SK-N-SH treated with all-trans-retinoic acid at 6 μM for 48 hours (cell line): Measurements from ENCODE around the gene NFAM1.

Experiments
- ATAC-seq: fragments of 200-7000 bp; cut with Tn5 transposase; 3 replicates; pipeline ENCODE4 v1.9.1; 2020; ENCODE audit warnings: mild to moderate bottlenecking, moderate library complexity
- ARNTL ChIP-seq: fragments of 450-650 bp; formaldehyde crosslinking; IDR thresholded peaks from 2 replicates; pipeline ENCODE4 v1.5.0; 2020; ENCODE audit warnings: low read depth, mild to moderate bottlenecking, moderate library complexity, borderline replicate concordance
- BACH2 ChIP-seq: fragments of 250-450 bp; sonication (Bioruptor Pico); IDR thresholded peaks from 2 replicates; pipeline ENCODE4 v1.9.0; 2021; ENCODE audit warnings: mild to moderate bottlenecking, borderline replicate concordance
- CREB5 ChIP-seq: fragments of 250-450 bp; sonication (Bioruptor Pico); IDR thresholded peaks from 2 replicates; pipeline ENCODE4 v1.5.1; 2020; ENCODE audit warnings: low read depth, mild to moderate bottlenecking, moderate library complexity
- CSDC2 ChIP-seq: fragments of 250-450 bp; sonication (Bioruptor Pico); IDR thresholded peaks from 2 replicates; pipeline ENCODE4 v1.5.0; 2020; ENCODE audit warnings: mild to moderate bottlenecking, moderate library complexity
- CSRNP3 ChIP-seq: fragments of 250-450 bp; sonication (Bioruptor Pico); IDR thresholded peaks from 2 replicates; pipeline ENCODE4 v1.5.1; 2021; ENCODE audit warnings: mild to moderate bottlenecking, moderate library complexity
- ESRRG ChIP-seq: fragments of 250-450 bp; sonication (Bioruptor Pico); IDR thresholded peaks from 2 replicates; pipeline ENCODE4 v1.6.1; 2021; ENCODE audit warnings: mild to moderate bottlenecking
- GLIS3 ChIP-seq: fragments of 250-450 bp; sonication (Bioruptor Pico); IDR thresholded peaks from 2 replicates; pipeline ENCODE4 v1.5.0; 2020; ENCODE audit warnings: mild to moderate bottlenecking, moderate library complexity
- ISL1 ChIP-seq: fragments of 250-450 bp; sonication (Bioruptor Pico); IDR thresholded peaks from 2 replicates; pipeline ENCODE4 v2.1.2; 2022; ENCODE audit warnings: mild to moderate bottlenecking, moderate library complexity
- OSR1 ChIP-seq: fragments of 250-450 bp; sonication (Bioruptor Pico); IDR thresholded peaks from 2 replicates; pipeline ENCODE4 v1.8.0; 2022; ENCODE audit warnings: moderate library complexity, mild to moderate bottlenecking, inconsistent platforms
- PPARA ChIP-seq: fragments of 250-450 bp; sonication (Bioruptor Pico); IDR thresholded peaks from 2 replicates; pipeline ENCODE4 v1.5.0; 2020; ENCODE audit warnings: mild to moderate bottlenecking, borderline replicate concordance
- RARB ChIP-seq: fragments of 250-450 bp; sonication (Bioruptor Pico); IDR thresholded peaks from 2 replicates; pipeline ENCODE4 v1.8.0; 2021; ENCODE audit warnings: mild to moderate bottlenecking, moderate library complexity
- SNAI2 ChIP-seq: fragments of 250-450 bp; sonication (Bioruptor Pico); IDR thresholded peaks from 2 replicates; pipeline ENCODE4 v1.5.0; 2020; ENCODE audit warnings: mild to moderate bottlenecking, moderate library complexity
- TCF4 ChIP-seq: fragments of 250-450 bp; sonication (Bioruptor Pico); IDR thresholded peaks from 2 replicates; pipeline ENCODE4 v1.8.0; 2021; ENCODE audit warnings: mild to moderate bottlenecking, moderate library complexity, borderline replicate concordance
- TOX ChIP-seq: fragments of 250-450 bp; sonication (Bioruptor Pico); IDR thresholded peaks from 2 replicates; pipeline ENCODE4 v1.8.0; 2021; ENCODE audit warnings: mild to moderate bottlenecking, moderate library complexity, borderline replicate concordance
- ZC3H10 ChIP-seq: fragments of 250-450 bp; sonication (Bioruptor Pico); IDR thresholded peaks from 2 replicates; pipeline ENCODE4 v1.5.1; 2021; ENCODE audit warnings: mild to moderate bottlenecking, moderate library complexity
- ZFP3 ChIP-seq: fragments of 250-450 bp; sonication (Bioruptor Pico); IDR thresholded peaks from 2 replicates; pipeline ENCODE4 v1.5.0; 2020; ENCODE audit warnings: mild to moderate bottlenecking, moderate library complexity
- ZFP30 ChIP-seq: fragments of 450-650 bp; formaldehyde crosslinking; IDR thresholded peaks from 2 replicates; pipeline ENCODE4 v1.5.0; 2022; ENCODE audit warnings: mild to moderate bottlenecking, moderate library complexity
- ZNF8 ChIP-seq: fragments of 450-650 bp; formaldehyde crosslinking; IDR thresholded peaks from 2 replicates; pipeline ENCODE4 v1.5.0; 2020; ENCODE audit warnings: mild to moderate bottlenecking, moderate library complexity
- TF ChIP-seq, protein P1 (sequence below): fragments of 250-450 bp; sonication (Bioruptor Pico); IDR thresholded peaks from 2 replicates; pipeline ENCODE4 v1.8.0; 2020; ENCODE audit warnings: mild to moderate bottlenecking, moderate library complexity, borderline replicate concordance
- TF ChIP-seq, protein P2 (sequence below): fragments of 250-450 bp; sonication (Bioruptor Pico); IDR thresholded peaks from 2 replicates; pipeline ENCODE4 v1.8.0; 2021; ENCODE audit warnings: low read depth, mild to moderate bottlenecking, moderate library complexity, borderline replicate concordance
- TF ChIP-seq, protein P3 (sequence below): fragments of 250-450 bp; sonication (Bioruptor Pico); IDR thresholded peaks from 2 replicates; pipeline ENCODE4 v1.5.0; 2020; ENCODE audit warnings: mild to moderate bottlenecking, moderate library complexity

Gene NFAM1

DNA sequence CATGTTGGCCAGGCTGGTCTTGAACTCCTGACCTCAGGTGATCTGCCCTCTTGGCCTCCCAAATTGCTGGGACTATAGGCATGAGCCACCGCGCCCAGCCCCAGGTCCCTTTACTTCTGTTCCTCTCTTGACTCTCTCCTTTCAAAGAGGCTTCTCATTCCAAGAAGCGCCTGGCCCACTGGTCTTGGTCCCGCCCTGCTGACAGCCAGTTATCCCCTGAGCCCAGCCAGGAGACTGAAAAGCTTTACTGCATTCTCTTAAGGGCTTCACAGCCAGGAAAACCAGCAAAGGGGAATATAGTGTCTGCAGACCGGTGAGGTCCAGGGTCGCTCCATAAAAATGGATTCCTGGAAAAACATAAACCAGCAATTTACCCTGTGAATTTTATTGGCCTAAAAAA is 68.3 kb downstream of the NFAM1 start:
- no peak for TF ChIP-seq BACH2 (CRISPR knock-in tag)
- TF ChIP-seq ZC3H10 (CRISPR knock-in tag) = no peak
- TF ChIP-seq PPARA (CRISPR knock-in tag) = no peak
- TF ChIP-seq, all 23 proteins: peak for 0
- ATAC-seq = no peak

- no peak for TF ChIP-seq SNAI2 (CRISPR knock-in tag)
- TF ChIP-seq BACH2 (CRISPR knock-in tag) = no peak
- no peak for TF ChIP-seq GLIS3 (CRISPR knock-in tag)
- no peak for TF ChIP-seq ZC3H10 (CRISPR knock-in tag)
- TF ChIP-seq TOX (CRISPR knock-in tag) = no peak
- no peak for ATAC-seq
Measured at GRCh38 chr22:42361523-42361922, 70.7 kb downstream of the NFAM1 start.

GRCh38 chr22:42360348-42360747 is 71.9 kb downstream of the NFAM1 start:
- no peak for TF ChIP-seq SNAI2 (CRISPR knock-in tag)
- TF ChIP-seq CREB5 (CRISPR knock-in tag) = no peak
- ATAC-seq = no peak

DNA sequence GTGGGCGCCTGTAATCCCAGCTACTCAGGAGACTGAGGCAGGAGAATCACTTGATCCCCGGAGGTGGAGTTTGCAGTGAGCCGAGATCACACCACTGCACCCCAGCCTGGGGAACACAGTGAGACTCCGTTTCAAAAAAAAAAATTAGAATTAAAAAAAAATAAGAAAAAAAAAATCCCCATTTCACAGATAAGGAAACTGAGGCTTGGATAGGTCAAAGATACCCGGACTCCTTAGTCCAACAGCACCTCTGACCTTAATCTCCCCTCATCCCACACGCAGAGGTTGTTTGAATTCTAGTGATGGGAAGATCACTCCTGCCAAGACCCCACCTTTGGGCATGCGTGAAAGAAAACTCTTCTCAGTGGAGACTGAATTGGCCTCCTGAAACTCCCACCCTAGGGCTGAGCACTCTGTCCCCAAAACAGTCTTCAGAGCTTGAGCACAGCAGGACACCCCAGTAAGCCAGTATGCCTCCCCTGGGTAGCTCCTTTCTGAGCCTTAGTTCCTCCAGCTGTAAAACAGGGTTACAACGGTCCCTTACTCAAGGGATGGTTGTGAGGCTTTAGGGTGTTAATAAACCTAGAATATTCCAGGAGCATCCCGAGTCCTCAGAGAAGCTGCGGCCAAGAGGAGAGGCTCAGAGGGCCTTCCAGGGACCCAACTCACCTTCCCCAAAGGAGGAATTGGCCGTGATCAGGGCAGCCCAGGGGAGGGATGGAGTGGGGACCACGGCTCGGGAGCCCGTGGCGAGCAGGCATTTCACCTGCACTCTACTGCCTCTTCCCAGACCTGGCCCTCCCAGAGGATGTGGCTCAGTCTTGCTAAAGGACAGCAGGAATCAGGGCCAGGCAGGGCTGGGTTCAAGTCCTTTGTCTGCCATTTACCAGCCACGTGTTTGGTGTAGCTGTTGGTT is 73.3 kb downstream of the NFAM1 start:
- TF ChIP-seq TOX (CRISPR knock-in tag) = no peak
- no peak for TF ChIP-seq TCF4 (CRISPR knock-in tag)
- no peak for TF ChIP-seq ZFP30 (CRISPR knock-in tag)
- TF ChIP-seq GLIS3 (CRISPR knock-in tag) = no peak
- TF ChIP-seq ISL1 = no peak
- TF ChIP-seq ZFP3 (CRISPR knock-in tag) = no peak
- no peak for TF ChIP-seq ZNF8
- no peak for TF ChIP-seq PPARA (CRISPR knock-in tag)
- TF ChIP-seq RARB (CRISPR knock-in tag) = no peak
- TF ChIP-seq, protein P1, sequence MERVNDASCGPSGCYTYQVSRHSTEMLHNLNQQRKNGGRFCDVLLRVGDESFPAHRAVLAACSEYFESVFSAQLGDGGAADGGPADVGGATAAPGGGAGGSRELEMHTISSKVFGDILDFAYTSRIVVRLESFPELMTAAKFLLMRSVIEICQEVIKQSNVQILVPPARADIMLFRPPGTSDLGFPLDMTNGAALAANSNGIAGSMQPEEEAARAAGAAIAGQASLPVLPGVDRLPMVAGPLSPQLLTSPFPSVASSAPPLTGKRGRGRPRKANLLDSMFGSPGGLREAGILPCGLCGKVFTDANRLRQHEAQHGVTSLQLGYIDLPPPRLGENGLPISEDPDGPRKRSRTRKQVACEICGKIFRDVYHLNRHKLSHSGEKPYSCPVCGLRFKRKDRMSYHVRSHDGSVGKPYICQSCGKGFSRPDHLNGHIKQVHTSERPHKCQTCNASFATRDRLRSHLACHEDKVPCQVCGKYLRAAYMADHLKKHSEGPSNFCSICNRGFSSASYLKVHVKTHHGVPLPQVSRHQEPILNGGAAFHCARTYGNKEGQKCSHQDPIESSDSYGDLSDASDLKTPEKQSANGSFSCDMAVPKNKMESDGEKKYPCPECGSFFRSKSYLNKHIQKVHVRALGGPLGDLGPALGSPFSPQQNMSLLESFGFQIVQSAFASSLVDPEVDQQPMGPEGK = no peak
- TF ChIP-seq BACH2 (CRISPR knock-in tag) = no peak
- TF ChIP-seq ESRRG = no peak
- TF ChIP-seq, protein P2, sequence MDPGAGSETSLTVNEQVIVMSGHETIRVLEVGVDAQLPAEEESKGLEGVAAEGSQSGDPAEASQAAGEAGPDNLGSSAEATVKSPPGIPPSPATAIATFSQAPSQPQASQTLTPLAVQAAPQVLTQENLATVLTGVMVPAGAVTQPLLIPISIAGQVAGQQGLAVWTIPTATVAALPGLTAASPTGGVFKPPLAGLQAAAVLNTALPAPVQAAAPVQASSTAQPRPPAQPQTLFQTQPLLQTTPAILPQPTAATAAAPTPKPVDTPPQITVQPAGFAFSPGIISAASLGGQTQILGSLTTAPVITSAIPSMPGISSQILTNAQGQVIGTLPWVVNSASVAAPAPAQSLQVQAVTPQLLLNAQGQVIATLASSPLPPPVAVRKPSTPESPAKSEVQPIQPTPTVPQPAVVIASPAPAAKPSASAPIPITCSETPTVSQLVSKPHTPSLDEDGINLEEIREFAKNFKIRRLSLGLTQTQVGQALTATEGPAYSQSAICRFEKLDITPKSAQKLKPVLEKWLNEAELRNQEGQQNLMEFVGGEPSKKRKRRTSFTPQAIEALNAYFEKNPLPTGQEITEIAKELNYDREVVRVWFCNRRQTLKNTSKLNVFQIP (CRISPR knock-in tag) = no peak
- no peak for TF ChIP-seq SNAI2 (CRISPR knock-in tag)
- no peak for TF ChIP-seq ARNTL
- no peak for TF ChIP-seq CSDC2 (CRISPR knock-in tag)
- TF ChIP-seq, protein P3, sequence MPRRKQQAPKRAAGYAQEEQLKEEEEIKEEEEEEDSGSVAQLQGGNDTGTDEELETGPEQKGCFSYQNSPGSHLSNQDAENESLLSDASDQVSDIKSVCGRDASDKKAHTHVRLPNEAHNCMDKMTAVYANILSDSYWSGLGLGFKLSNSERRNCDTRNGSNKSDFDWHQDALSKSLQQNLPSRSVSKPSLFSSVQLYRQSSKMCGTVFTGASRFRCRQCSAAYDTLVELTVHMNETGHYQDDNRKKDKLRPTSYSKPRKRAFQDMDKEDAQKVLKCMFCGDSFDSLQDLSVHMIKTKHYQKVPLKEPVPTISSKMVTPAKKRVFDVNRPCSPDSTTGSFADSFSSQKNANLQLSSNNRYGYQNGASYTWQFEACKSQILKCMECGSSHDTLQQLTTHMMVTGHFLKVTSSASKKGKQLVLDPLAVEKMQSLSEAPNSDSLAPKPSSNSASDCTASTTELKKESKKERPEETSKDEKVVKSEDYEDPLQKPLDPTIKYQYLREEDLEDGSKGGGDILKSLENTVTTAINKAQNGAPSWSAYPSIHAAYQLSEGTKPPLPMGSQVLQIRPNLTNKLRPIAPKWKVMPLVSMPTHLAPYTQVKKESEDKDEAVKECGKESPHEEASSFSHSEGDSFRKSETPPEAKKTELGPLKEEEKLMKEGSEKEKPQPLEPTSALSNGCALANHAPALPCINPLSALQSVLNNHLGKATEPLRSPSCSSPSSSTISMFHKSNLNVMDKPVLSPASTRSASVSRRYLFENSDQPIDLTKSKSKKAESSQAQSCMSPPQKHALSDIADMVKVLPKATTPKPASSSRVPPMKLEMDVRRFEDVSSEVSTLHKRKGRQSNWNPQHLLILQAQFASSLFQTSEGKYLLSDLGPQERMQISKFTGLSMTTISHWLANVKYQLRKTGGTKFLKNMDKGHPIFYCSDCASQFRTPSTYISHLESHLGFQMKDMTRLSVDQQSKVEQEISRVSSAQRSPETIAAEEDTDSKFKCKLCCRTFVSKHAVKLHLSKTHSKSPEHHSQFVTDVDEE (CRISPR knock-in tag) = no peak
- no peak for TF ChIP-seq CSRNP3 (CRISPR knock-in tag)
- no peak for TF ChIP-seq OSR1 (CRISPR knock-in tag)
- TF ChIP-seq CREB5 (CRISPR knock-in tag) = no peak
- ATAC-seq = no peak
